OCI-LY7 (cell line): ENCODE data around the gene SDF4. TPM values are rescaled to one million over a fixed set of nuclear protein-coding genes. Genes with fewer than 3 reads are reported as not detected.

Experiments
- BruUV-seq: library from RNA; stranded (reverse); fragments of 400-500 nt; replicated peaks from 2 replicates; lab custom pipeline; 2021; lab: Mats Ljungman, UMichigan
- CTCF ChIA-PET: fragments of 300-600 bp; sonication (Branson Sonifier 250); formaldehyde crosslinking; loops from one replicate; lab custom pipeline; 2022; ENCODE audit warnings: antibody characterized with exemption; ENCODE audit not compliant: unreplicated experiment; lab: Charles Lee
- POLR2A ChIA-PET: fragments of 300-600 bp; sonication (Branson Sonifier 250); formaldehyde crosslinking; loops from one replicate; lab custom pipeline; 2022; ENCODE audit warnings: antibody characterized with exemption; lab: Charles Lee
- DNase-seq: peaks from one replicate; pipeline ENCODE4 v3.0.0-alpha.2; 2015; ENCODE audit warnings: low spot score
- H2AFZ ChIP-seq: fragments of 200-600 bp; sonication (generic), shearing (Covaris generic); 2 replicates; pipeline ENCODE4 v1.6.1; 2014; ENCODE audit warnings: mild to moderate bottlenecking, antibody characterized with exemption, low read length, moderate library complexity
- H3K27ac ChIP-seq: fragments of 200-600 bp; sonication (generic); 2 replicates; pipeline ENCODE4 v1.5.1; 2014; ENCODE audit warnings: mixed run types, low read depth, mild to moderate bottlenecking, moderate library complexity, low read length, inconsistent platforms; ENCODE audit not compliant: poor library complexity, severe bottlenecking
- H3K36me3 ChIP-seq: fragments of 200-600 bp; sonication (generic); 2 replicates; pipeline ENCODE4 v1.6.1; 2014; ENCODE audit warnings: mild to moderate bottlenecking, antibody characterized with exemption, low read length, moderate library complexity, mixed read lengths; ENCODE audit not compliant: insufficient read depth
- H3K4me1 ChIP-seq: fragments of 200-600 bp; sonication (generic); 2 replicates; pipeline ENCODE4 v1.5.1; 2014; ENCODE audit warnings: mild to moderate bottlenecking, low read length; ENCODE audit not compliant: insufficient read depth, poor library complexity, severe bottlenecking
- H3K4me2 ChIP-seq: fragments of 200-600 bp; sonication (generic); 2 replicates; pipeline ENCODE4 v1.6.1; 2014; ENCODE audit warnings: mild to moderate bottlenecking, low read length
- H3K4me3 ChIP-seq: fragments of 200-600 bp; sonication (generic); 2 replicates; pipeline ENCODE4 v1.5.1; 2014; ENCODE audit warnings: mild to moderate bottlenecking, low read depth, low read length; ENCODE audit not compliant: poor library complexity, severe bottlenecking
- H3K79me2 ChIP-seq: fragments of 200-600 bp; sonication (generic); 2 replicates; pipeline ENCODE4 v1.6.1; 2016; ENCODE audit warnings: low read depth, mild to moderate bottlenecking, low read length, moderate library complexity, mixed read lengths; ENCODE audit not compliant: insufficient read depth
- H3K9me2 ChIP-seq: fragments of 200-600 bp; sonication (generic); 2 replicates; pipeline ENCODE4 v1.6.1; 2016; ENCODE audit warnings: mild to moderate bottlenecking, low read length, mixed read lengths; ENCODE audit not compliant: insufficient read depth
- H3K9me3 ChIP-seq: fragments of 200-600 bp; sonication (generic); 2 replicates; pipeline ENCODE4 v1.6.1; 2014; ENCODE audit warnings: mild to moderate bottlenecking, mixed run types, low read length, mixed read lengths
- H4K20me1 ChIP-seq: fragments of 200-600 bp; sonication (generic); 2 replicates; pipeline ENCODE4 v1.6.1; 2014; ENCODE audit warnings: mild to moderate bottlenecking, antibody characterized with exemption, low read length, moderate library complexity, mixed read lengths; ENCODE audit not compliant: insufficient read depth
- CTCF ChIP-seq: fragments of 200-600 bp; sonication (generic); conservative IDR thresholded peaks from 2 replicates; pipeline ENCODE4 v1.5.1; 2014; ENCODE audit warnings: mild to moderate bottlenecking, antibody characterized with exemption, low read length, moderate library complexity, mixed read lengths
- EZH2phosphoT487 ChIP-seq: fragments of 200-600 bp; sonication (generic); IDR thresholded peaks from 2 replicates; pipeline ENCODE4 v1.6.1; 2018; ENCODE audit warnings: low read depth, borderline replicate concordance, mild to moderate bottlenecking, mixed run types, antibody characterized with exemption, low read length, moderate library complexity, mixed read lengths
- intact Hi-C: fragments of 100-400 bp; cut with micrococcal nuclease; formaldehyde crosslinking; loops from one replicate; pipeline ENCODE4 v1.10.0; 2022; ENCODE audit not compliant: unreplicated experiment
- total RNA-seq, 2 experiments: library from RNA; depleted of rRNA in 1 of 2; stranded (reverse); fragments of >200 nt in 1 of 2; shearing (Covaris generic) in 1 of 2; gene quantifications; 2 replicates each; pipeline ENCODE4 v1.2.3, GENCODE V29; 2014 to 2022

Gene SDF4
- total RNA-seq, 2 experiments from 2014 or later = 47.7 to 85.7 TPM

GRCh38 chr1:1259119-1259488 is 27.3 kb upstream of the SDF4 start:
- no peaks in the 10 kb centered on the region for H4K20me1 ChIP-seq
- TF ChIP-seq CTCF = no peak
- no peak for TF ChIP-seq EZH2phosphoT487
- no peak overlapping the region for H3K4me2 ChIP-seq
- H3K4me3 ChIP-seq = no peak overlapping the region
- ChIA-PET CTCF (no interaction called here), POLR2A (no interaction called here)
- H3K36me3 ChIP-seq = peaks cover 87% of the 10 kb centered on the region
- no peak for DNase-seq
- H3K79me2 ChIP-seq = no peaks in the 10 kb centered on the region
- H3K9me3 ChIP-seq = no peaks in the 10 kb centered on the region
- H3K4me1 ChIP-seq = no peaks in the 10 kb centered on the region
- no peak overlapping the region for H2AFZ ChIP-seq
- BruUV-seq = no TSS peak
- no peaks in the 10 kb centered on the region for H3K9me2 ChIP-seq
- no peak overlapping the region for H3K27ac ChIP-seq
- intact Hi-C loops = no loop called here

- Histone ChIP-seq H3K9me2 (no peaks in the 10 kb centered on the region), H3K79me2 (no peaks in the 10 kb centered on the region)
Measured at GRCh38 chr1:1256956-1257871, 25.4 kb upstream of the SDF4 start.

More at GRCh38 chr1:1256956-1257871, 25.4 kb upstream of the SDF4 start:
- CTCF ChIA-PET = interaction anchor here (1.1 kb wide), 1 partner anchor 16 kb away, joined by 3 read pairs; the partner anchor contains the start of gene UBE2J2
- Histone ChIP-seq H3K4me3 (no peak overlapping the region), H3K4me1 (no peaks in the 10 kb centered on the region), H3K27ac (no peak overlapping the region), H3K36me3 (peaks cover 85% of the 10 kb centered on the region), H3K9me3 (no peaks in the 10 kb centered on the region), H3K4me2 (no peak overlapping the region), H4K20me1 (no peaks in the 10 kb centered on the region), H2AFZ (no peak overlapping the region)
- DNase-seq = no peak
- no peak for TF ChIP-seq CTCF
- no peak for TF ChIP-seq EZH2phosphoT487
- POLR2A ChIA-PET = no interaction called here
- BruUV-seq = no TSS peak
- intact Hi-C loops = no loop called here
